Measurements from ENCODE around the gene GBGT1.

GBGT1 gene

GRCh38 chr9:133124907-133125275 is 38.8 kb downstream of the GBGT1 start:
- no peak for FAIRE-seq

GRCh38 chr9:133124123-133124906 is 39.4 kb downstream of the GBGT1 start:
- FAIRE-seq = no peak

GRCh38 chr9:133122935-133123611 is 40.6 kb downstream of the GBGT1 start:
- FAIRE-seq = no peak

- FAIRE-seq = no peak
These were observed 41.1 kb downstream of the GBGT1 start for GRCh38 chr9:133122605-133122934.

DNA sequence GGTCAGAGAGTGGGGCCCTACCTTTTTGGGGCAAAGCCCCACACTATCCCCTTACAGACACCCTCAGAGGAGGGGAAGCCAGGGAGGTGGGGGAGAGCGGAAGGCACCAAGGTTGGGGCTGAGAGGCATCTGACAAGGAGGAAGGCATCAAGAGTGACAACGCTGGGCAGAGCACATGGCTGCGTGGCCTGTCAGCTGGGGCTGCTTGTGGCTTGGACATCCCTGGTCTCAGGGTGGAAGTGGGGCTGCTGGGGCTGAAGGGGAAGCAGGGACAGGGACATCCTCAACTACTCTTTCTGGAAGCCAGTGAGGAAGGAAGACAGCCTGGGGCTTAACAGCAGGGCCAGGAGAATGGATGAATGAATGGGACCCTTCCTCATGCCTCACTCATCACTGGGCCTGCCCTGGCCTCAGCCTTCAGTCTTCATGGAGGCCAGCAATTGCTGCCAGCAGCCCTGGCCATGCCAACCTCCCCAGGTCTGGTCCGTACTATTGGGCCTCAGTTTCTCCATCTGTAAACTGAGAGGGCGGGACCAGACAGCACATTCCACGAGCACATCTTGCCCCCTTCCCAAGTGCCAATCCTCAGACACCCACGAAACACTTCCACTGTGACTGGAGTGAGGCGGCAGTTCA is 41.7 kb downstream of the GBGT1 start:
- FAIRE-seq = no peak

DNA sequence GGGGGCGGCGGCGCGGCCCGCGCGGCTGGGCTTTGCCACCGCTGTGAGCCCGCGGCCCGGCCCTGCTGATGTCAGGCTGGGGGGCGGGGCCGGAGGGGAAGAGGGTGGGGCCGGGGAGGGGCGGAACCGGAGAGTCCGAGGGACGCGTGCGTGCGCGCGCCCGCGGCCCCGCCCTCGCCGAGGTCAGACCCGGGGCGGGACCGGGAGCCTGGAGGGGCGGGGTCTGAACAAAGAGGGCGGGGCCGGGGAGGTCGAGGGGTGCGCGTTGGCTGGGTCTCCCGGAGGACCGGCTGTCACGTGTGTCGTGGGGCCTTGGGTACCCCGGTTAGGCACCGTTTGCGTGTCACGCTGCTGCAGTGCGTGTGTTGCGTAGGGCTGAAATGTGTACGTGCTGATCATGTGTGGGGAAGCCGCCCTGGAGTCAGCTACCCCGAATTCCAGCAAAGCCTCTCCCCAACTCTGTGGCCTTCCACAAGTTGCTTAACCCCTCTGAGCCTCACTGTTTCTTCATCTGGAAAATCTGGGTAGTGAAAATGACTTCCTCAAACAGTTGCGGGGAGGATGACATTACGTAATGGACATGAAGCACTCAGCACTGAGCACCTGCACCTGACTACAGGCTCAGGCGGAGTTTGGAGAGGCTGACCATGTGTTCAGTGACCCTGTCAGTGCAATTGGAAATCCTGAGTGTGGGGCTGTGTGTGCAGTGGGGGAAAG is 42.4 kb downstream of the GBGT1 start, which contains the start of gene RALGDS:
RALGDS (minus strand) TSS at position 43 of the 717 bp plus-strand sequence. CDS start 86 bp downstream, outside the sequence.
- FAIRE-seq = no peak

DNA sequence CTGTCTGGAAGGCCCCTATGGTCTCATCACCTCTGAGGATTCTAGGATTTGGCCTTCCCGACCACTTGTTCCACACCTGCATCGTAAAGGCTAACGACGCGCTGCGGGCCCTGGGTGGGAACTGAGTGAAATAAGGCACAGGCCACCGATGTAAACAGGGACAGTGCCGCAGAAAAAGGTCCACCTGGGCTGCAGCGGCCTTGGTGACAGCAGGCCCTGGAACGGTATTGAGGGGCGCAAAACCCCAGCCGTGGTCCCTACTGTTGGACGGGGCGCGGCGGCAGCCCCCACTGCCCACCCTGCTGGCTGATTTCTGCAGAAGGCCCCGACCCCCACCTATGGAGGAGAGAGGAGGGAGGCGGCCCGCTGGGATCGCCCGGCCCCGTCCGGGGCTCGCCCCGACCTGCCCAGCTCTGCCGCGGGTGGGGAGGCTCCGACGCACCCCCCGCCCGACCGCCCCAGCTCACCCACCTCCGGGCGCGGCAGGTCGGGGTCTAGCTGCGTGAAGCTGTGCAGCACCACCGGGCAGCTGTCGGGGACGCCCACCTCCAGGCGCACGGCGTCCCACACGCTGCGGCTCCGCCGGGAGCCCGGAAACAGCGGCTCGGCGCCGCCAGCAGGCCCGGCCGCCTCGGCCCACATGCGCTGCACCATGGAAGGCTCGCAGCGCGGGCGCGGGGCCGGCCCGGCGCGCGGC is 43.1 kb downstream of the GBGT1 start:
- FAIRE-seq = no peak

GRCh38 chr9:133119846-133120500 is 43.7 kb downstream of the GBGT1 start:
- no peak for FAIRE-seq

DNA sequence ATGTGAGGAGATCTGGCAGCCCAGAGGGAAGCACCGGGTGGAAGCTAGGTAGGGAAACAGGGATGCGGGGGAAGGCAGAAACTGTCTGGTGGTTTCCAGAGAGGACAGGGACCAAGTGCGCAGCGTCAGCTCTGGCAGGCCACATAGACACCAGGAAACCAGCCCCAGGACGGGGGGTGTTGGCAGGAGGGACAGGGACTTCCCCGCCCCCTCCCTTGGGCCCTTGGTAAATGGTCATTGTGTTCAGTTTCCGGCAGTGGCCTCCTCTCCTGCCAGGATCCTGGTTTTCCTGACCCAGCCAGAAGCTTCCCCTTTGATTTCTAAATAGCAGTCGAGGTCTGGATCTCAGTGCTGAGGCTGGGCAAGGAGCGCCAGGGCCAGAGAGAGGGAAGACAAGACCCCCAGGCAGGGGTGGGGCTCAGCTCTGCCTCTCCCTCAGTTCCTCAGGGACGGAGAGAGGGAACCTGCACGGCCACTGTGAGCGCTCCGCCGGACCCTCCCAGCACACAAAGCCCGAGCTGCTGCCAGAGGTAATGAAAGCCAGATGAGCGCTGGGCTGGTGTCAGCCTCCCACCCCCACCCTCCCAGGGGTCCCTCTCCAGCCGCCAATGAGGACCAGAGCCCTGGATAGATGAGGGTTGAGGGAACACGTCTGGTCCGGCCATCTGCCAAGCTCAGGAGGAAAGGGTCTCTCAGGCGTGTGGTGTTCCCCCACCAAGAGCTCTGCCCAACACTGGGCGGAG is 44.4 kb downstream of the GBGT1 start:
- FAIRE-seq = no peak

- FAIRE-seq = no peak
These were observed 45.1 kb downstream of the GBGT1 start for GRCh38 chr9:133118568-133118967.

- FAIRE-seq = no peak
These were observed 45.6 kb downstream of the GBGT1 start for GRCh38 chr9:133118179-133118520.

DNA sequence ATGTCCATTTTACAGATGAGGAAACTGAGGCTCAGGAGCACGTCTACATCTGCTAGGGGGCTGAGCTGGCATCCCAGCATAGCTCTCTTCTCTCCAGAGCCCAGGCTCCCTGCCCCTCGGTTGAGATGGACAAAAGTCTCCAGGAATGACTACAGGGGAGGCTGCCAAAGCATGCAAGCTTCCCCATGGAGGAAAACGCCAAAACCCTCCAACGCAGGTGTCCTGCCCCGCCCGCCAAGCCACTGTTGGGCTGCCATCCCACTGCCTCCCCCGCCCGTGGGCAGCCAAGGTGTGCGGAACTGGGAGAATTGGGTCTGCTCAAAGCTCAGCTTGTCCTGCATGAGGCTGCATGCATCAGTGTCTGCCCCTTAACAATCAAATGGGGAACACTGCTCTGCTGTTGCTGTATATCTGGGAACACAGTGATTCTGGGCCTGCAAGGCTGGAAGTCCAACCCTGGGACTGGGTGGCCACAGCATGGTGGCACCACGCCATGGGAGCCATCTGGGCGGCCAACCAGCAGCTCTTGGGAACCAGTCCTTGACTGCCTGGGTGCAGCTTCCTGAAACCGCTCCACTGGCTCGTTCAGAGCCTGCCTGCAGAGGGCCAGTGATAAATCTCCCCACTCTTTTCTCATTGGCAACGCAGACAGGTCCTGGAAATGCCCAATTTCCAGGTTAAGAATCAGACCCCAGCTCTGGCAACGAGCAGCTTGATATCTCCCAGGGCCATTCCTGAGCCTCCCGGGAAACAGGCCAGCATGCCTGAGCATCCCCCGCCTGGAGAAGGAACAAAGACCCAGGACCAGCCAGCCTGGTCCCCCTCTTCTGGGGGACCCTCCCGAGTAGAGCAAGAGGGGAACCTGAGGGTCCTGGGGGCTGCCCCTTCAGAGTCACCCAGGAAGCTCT is 46.2 kb downstream of the GBGT1 start:
- FAIRE-seq = no peak

DNA sequence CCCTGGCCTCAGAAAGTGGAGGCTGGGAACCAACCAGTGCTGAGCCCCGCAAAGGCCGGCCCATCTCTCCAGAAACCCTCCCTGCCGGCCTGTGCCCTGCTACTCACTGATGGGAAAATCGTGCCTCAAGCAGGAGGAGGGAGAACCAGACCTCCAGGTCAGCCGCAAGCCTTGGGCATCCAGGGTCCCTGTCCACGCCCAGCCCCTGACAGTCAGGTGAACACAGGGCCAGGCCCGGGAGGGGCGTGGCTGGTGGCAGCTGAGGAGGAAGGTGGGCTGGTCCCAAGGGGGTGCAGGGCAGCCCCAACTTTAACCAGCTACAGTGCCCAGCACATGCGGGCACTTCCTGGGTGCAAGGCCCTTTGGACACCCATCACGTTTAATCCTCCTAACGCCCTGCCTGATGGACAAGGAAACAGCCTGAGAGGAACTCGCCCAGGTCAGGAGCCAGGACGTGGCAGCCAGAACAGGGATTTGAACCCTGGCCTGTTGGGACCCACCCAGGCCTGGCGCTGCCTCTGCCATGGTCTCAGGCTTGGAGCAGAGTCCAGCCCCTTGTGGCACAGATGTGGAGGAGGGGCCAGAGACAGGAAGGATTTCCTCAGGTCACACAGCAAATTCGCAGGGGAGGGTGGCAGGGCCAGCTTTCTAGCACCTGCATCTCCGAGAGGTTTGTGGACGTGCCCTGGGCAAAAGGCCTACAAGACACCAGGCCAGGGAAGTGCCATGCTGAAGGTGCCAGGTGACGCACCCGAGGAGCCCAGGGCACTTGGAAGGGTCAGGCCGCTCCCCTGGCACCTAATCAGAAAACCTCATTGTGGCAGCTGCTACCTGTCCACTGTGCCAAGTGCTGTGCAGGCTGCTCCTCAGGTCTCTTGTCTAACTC is 47.1 kb downstream of the GBGT1 start:
- FAIRE-seq = no peak

- FAIRE-seq = no peak
These were observed 47.9 kb downstream of the GBGT1 start for GRCh38 chr9:133115604-133116345.

DNA sequence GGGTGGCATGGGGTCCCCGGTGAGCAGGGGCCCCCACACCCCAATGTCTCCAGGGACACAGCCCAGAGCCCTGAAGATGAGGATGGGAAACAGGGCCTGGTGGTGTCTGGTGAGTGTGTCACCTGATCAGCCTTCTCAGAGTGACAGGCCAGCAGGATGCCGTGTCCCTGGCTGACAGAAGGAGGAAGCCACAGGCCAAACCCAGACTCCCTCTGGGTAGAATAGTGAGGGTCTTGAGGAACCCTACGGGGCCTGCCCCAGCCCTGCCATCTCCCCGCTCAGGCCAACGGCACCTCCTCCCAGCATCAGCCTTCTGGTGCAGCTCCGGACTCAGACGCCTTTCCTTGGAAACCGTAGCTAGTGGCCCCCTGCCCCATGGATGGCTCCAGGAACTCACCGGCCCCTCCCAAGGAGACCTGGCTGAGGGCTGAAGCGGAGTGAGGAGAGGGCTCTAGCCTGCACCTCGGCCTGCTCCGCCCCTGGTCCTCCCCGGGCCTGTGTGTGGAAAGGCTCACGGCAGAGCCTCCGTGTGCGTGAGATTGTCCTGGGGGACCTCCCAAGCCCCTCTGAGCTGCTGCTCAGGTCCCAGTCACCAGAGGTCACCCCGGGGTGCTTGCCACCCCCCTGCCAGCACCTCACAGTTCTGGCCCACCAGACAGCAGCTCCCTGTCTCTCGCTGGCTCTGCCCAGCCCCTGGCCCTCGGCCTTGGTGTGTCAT is 48.7 kb downstream of the GBGT1 start:
- no peak for FAIRE-seq

DNA sequence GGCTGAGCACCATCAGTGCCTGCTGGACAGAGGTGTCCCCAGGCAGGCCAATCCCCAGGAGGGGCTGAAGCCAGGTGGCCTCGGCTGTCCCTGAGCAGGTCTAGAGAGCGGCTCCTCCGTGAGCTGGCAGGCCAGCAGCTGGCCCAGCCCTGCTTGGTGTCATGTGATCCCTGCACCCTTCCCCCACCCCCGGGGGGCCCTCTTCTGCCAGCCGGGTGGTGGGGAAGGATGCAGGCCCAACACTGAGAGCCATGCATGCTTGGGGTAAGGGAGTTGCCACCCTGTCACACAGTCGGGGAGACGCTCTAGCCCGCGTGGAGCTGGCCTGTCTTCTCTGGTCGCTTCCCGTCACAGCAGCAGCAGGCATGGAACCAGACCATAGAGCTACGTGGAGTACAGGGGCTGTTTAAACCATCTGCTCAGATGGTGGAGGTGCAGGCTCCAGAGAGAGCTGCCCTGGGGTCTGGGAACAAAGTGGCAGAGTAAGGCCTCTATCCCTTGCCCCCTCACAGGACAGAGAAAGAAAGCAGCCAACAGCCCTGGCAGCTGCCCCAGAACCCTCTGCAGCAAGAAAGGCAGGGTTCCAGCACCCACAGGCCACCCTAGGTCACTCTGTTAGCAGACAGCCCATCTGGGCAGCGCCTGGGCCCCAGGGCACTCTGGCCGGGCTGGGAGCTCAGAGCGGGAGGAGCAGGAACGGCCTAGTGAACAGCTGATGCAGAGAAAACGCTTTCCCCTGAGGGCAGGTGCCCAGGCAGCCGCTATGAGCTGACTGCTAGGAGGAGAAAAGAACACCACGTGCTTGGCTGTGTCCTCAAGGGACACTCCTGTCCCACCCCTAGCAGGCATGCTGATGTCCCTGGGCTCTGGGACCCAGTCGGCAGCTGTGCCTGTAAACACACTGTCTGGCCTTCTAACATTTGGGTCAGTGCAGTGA is 49.5 kb downstream of the GBGT1 start:
- no peak for FAIRE-seq
